Measurements from ENCODE around the gene INPP5F.
A peak's percentile ranks its signal among the peaks of the same experiment; 100 is the strongest.
"Not testable (repeated sequence)": the region's sequence is repeated elsewhere in the genome, so short reads cannot be mapped to it uniquely, and the experiment has no call there.

The INPP5F gene

GRCh38 chr10:119706521-119707278 lies 19.1 kb upstream of the INPP5F start:
- Histone ChIP-seq H3K4me1 (ENCODE audit: control insufficient read depth, insufficient read depth, low read length) (peaks cover 7% of the 10 kb centered on the region), H3K27me3 (ENCODE audit: control insufficient read depth, insufficient read depth, low read length) (no peaks in the 10 kb centered on the region), H3K27ac (ENCODE audit: low read depth, low read length) (peak overlapping the region; percentile 7), H3K9ac (ENCODE audit: low read depth, low read length) (no peak overlapping the region), H3K4me3 (ENCODE audit: low read depth, low read length) (no peak overlapping the region), H3K9me3 (ENCODE audit: control insufficient read depth, insufficient read depth, low read length) (peaks cover 13% of the 10 kb centered on the region), H3K36me3 (ENCODE audit: control insufficient read depth, insufficient read depth, low read length) (no peaks in the 10 kb centered on the region)

- H3K27me3 ChIP-seq (ENCODE audit: control insufficient read depth, insufficient read depth, low read length); H3K27ac ChIP-seq (ENCODE audit: low read depth, low read length); H3K9ac ChIP-seq (ENCODE audit: low read depth, low read length); H3K36me3 ChIP-seq (ENCODE audit: control insufficient read depth, insufficient read depth, low read length); H3K4me3 ChIP-seq (ENCODE audit: low read depth, low read length); H3K4me1 ChIP-seq (ENCODE audit: control insufficient read depth, insufficient read depth, low read length): not testable (repeated sequence)
- peaks cover 13% of the 10 kb centered on the region for H3K9me3 ChIP-seq (ENCODE audit: control insufficient read depth, insufficient read depth, low read length)
These were observed 18.5 kb upstream of the INPP5F start for GRCh38 chr10:119707331-119707730.

GRCh38 chr10:119710935-119711334 lies 14.9 kb upstream of the INPP5F start:
- H3K27me3 ChIP-seq (ENCODE audit: control insufficient read depth, insufficient read depth, low read length); H3K4me1 ChIP-seq (ENCODE audit: control insufficient read depth, insufficient read depth, low read length); H3K27ac ChIP-seq (ENCODE audit: low read depth, low read length); H3K9ac ChIP-seq (ENCODE audit: low read depth, low read length); H3K36me3 ChIP-seq (ENCODE audit: control insufficient read depth, insufficient read depth, low read length); H3K4me3 ChIP-seq (ENCODE audit: low read depth, low read length): not testable (repeated sequence)
- peaks cover 13% of the 10 kb centered on the region for H3K9me3 ChIP-seq (ENCODE audit: control insufficient read depth, insufficient read depth, low read length)

- H3K4me1 ChIP-seq (ENCODE audit: control insufficient read depth, insufficient read depth, low read length) = no peaks in the 10 kb centered on the region
- no peak overlapping the region for H3K27ac ChIP-seq (ENCODE audit: low read depth, low read length)
- H3K36me3 ChIP-seq (ENCODE audit: control insufficient read depth, insufficient read depth, low read length) = no peaks in the 10 kb centered on the region
These were observed 11.9 kb upstream of the INPP5F start for GRCh38 chr10:119713744-119714483.

GRCh38 chr10:119714484-119714816 lies 11.4 kb upstream of the INPP5F start:
- H3K4me3 ChIP-seq (ENCODE audit: low read depth, low read length) = no peak overlapping the region
- no peaks in the 10 kb centered on the region for H3K36me3 ChIP-seq (ENCODE audit: control insufficient read depth, insufficient read depth, low read length)
- H3K9ac ChIP-seq (ENCODE audit: low read depth, low read length) = no peak overlapping the region
- no peak overlapping the region for H3K27ac ChIP-seq (ENCODE audit: low read depth, low read length)
- no peaks in the 10 kb centered on the region for H3K27me3 ChIP-seq (ENCODE audit: control insufficient read depth, insufficient read depth, low read length)
- peaks cover 9% of the 10 kb centered on the region; the same call in 1 of the 2 replicates for H3K9me3 ChIP-seq (ENCODE audit: control insufficient read depth, insufficient read depth, low read length)
- H3K4me1 ChIP-seq (ENCODE audit: control insufficient read depth, insufficient read depth, low read length) = no peaks in the 10 kb centered on the region

More at GRCh38 chr10:119713744-119714483, 11.9 kb upstream of the INPP5F start:
- Histone ChIP-seq H3K9me3 (ENCODE audit: control insufficient read depth, insufficient read depth, low read length) (peaks cover 9% of the 10 kb centered on the region; the same call in 1 of the 2 replicates), H3K27me3 (ENCODE audit: control insufficient read depth, insufficient read depth, low read length) (no peaks in the 10 kb centered on the region), H3K9ac (ENCODE audit: low read depth, low read length) (no peak overlapping the region), H3K4me3 (ENCODE audit: low read depth, low read length) (no peak overlapping the region)

GRCh38 chr10:119715628-119716505 lies 10.0 kb upstream of the INPP5F start:
- peak overlapping the region; percentile 22 for H3K27ac ChIP-seq (ENCODE audit: low read depth, low read length)
- H3K4me1 ChIP-seq (ENCODE audit: control insufficient read depth, insufficient read depth, low read length) = no peaks in the 10 kb centered on the region
- no peak overlapping the region for H3K4me3 ChIP-seq (ENCODE audit: low read depth, low read length)
- no peaks in the 10 kb centered on the region for H3K27me3 ChIP-seq (ENCODE audit: control insufficient read depth, insufficient read depth, low read length)
- no peak overlapping the region for H3K9ac ChIP-seq (ENCODE audit: low read depth, low read length)
- H3K9me3 ChIP-seq (ENCODE audit: control insufficient read depth, insufficient read depth, low read length) = peaks cover 13% of the 10 kb centered on the region; the same call in 1 of the 2 replicates
- H3K36me3 ChIP-seq (ENCODE audit: control insufficient read depth, insufficient read depth, low read length) = no peaks in the 10 kb centered on the region

GRCh38 chr10:119723161-119723560 lies 2.7 kb upstream of the INPP5F start:
- H3K36me3 ChIP-seq (ENCODE audit: control insufficient read depth, insufficient read depth, low read length) = no peaks in the 10 kb centered on the region
- H3K4me1 ChIP-seq (ENCODE audit: control insufficient read depth, insufficient read depth, low read length) = peaks cover 18% of the 10 kb centered on the region
- peak overlapping the region; percentile 42 for H3K27ac ChIP-seq (ENCODE audit: low read depth, low read length)
- peaks cover 7% of the 10 kb centered on the region; the same call in 1 of the 2 replicates for H3K9me3 ChIP-seq (ENCODE audit: control insufficient read depth, insufficient read depth, low read length)
- no peak overlapping the region for H3K9ac ChIP-seq (ENCODE audit: low read depth, low read length)
- no peaks in the 10 kb centered on the region for H3K27me3 ChIP-seq (ENCODE audit: control insufficient read depth, insufficient read depth, low read length)
- no peak overlapping the region for H3K4me3 ChIP-seq (ENCODE audit: low read depth, low read length)

- peaks cover 18% of the 10 kb centered on the region for H3K4me1 ChIP-seq (ENCODE audit: control insufficient read depth, insufficient read depth, low read length)
- peak overlapping the region; percentile 42 for H3K27ac ChIP-seq (ENCODE audit: low read depth, low read length)
- peaks cover 7% of the 10 kb centered on the region; the same call in 1 of the 2 replicates for H3K9me3 ChIP-seq (ENCODE audit: control insufficient read depth, insufficient read depth, low read length)
- H3K9ac ChIP-seq (ENCODE audit: low read depth, low read length) = no peak overlapping the region
- H3K36me3 ChIP-seq (ENCODE audit: control insufficient read depth, insufficient read depth, low read length) = no peaks in the 10 kb centered on the region
- H3K27me3 ChIP-seq (ENCODE audit: control insufficient read depth, insufficient read depth, low read length) = no peaks in the 10 kb centered on the region
- H3K4me3 ChIP-seq (ENCODE audit: low read depth, low read length) = no peak overlapping the region
These were observed 2.2 kb upstream of the INPP5F start for GRCh38 chr10:119723624-119724023.

GRCh38 chr10:119724593-119725516 lies 995 bp upstream of the INPP5F start:
- H3K27ac ChIP-seq (ENCODE audit: low read depth, low read length) = peak overlapping the region; percentile 88
- H3K4me3 ChIP-seq (ENCODE audit: low read depth, low read length) = peak overlapping the region; percentile 88
- H3K9ac ChIP-seq (ENCODE audit: low read depth, low read length) = peak overlapping the region; percentile 88
- H3K9me3 ChIP-seq (ENCODE audit: control insufficient read depth, insufficient read depth, low read length) = peaks cover 7% of the 10 kb centered on the region; the same call in 1 of the 2 replicates
- no peaks in the 10 kb centered on the region for H3K27me3 ChIP-seq (ENCODE audit: control insufficient read depth, insufficient read depth, low read length)
- H3K36me3 ChIP-seq (ENCODE audit: control insufficient read depth, insufficient read depth, low read length) = no peaks in the 10 kb centered on the region
- peaks cover 18% of the 10 kb centered on the region for H3K4me1 ChIP-seq (ENCODE audit: control insufficient read depth, insufficient read depth, low read length)

- peak overlapping the region; percentile 88 for H3K27ac ChIP-seq (ENCODE audit: low read depth, low read length)
- H3K27me3 ChIP-seq (ENCODE audit: control insufficient read depth, insufficient read depth, low read length) = no peaks in the 10 kb centered on the region
- H3K36me3 ChIP-seq (ENCODE audit: control insufficient read depth, insufficient read depth, low read length) = no peaks in the 10 kb centered on the region
- peaks cover 18% of the 10 kb centered on the region for H3K4me1 ChIP-seq (ENCODE audit: control insufficient read depth, insufficient read depth, low read length)
- peaks cover 4% of the 10 kb centered on the region; the same call in 1 of the 2 replicates for H3K9me3 ChIP-seq (ENCODE audit: control insufficient read depth, insufficient read depth, low read length)
- H3K4me3 ChIP-seq (ENCODE audit: low read depth, low read length) = peak overlapping the region; percentile 88
- H3K9ac ChIP-seq (ENCODE audit: low read depth, low read length) = peak overlapping the region; percentile 88
These were observed 378 bp upstream of the INPP5F start for GRCh38 chr10:119725517-119725827.
